UCSD-AML1 (cell line): ENCODE data around the gene TMEM196.

Source experiments
- DNase-seq: peaks from one replicate; lab custom pipeline; 2025; ENCODE audit not compliant: unreplicated experiment; lab: John Stamatoyannopoulos, UW

TMEM196 gene

DNA sequence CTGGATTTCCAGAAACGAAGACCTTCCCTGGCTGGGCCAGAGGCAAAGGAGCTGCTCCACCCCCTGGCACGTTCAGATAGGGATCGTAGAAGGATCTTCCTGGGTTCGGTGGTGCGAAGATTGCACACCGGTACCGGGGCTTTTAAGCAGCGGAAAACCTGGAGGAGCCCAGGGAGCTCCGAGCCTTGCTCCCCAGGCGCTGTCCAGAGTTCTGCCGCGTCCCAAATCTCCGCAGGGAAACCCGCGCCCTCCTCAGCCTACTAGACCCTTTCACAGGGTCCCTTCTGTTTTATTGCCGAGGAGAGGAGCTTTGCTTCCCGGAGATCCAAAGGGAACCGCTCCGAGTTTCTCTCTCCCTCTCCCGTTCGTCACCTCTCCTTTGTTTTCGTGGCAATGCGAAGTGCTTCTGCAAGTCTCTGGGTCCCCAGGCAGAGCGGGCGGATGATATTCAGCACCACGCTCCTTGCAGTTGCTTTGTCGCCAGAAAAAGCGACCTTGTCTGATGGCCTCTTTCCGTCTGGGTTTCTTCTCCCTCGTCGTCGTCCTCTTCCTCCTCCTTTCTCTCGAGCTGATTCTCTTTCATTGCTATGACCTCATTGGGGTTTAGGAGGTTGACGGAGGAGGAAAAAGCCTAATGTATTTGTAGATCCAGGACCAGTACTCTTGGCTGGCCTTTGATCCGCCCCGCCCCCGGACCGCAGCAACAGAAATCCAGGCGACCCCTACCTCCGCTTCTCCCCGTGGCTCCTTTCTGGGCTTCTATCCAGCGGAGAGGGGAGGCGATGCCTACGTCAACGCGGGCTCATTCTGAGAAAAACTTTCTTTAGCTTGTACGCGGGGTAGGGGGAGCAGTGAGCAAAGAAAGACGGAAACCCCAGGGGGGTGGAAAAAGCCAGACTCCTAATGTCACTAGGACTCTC lies at the start of gene TMEM196:
Gene TMEM196, minus strand, starts transcription at position 777 of the 920 bp plus-strand sequence. CDS start 921 bp downstream, outside the sequence.
- DNase-seq, result no peak

DNA sequence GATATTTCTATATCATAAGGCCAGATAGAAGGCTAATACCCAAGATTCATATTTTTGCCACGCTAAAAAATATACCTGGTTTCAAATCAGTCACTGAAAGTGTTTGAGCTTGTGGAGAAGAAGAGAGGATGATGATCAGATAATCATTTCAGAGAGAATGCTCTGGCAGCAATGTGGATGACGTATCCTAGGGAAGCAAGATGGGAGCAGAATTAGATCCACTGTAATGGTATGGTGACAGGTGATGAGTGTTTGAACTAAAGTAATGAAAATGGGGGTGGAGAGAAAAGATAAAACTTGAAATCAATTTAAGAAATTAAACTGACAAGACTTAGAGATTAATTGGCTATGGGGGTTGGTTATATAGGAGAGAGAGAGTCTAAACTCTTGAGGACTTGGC lies 42.7 kb upstream of the TMEM196 start:
- no peak for DNase-seq

DNA sequence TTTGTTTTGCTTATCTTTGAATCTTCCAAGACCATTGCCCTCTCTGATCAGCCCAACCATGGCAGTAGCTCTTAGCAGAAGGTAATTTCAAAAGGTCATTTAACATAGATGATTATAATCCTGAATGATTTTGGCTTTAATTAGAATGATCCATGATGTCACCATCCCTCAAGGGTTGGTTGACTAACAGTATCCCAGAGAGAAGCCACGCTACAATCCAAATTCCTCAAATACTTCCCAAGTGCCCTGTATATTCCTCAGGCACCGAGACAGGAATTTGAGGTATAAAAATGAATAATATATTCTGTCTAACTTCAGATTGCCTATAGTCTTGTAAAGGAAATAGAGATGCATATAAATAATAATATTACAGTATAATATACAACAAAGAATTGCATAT lies 42.1 kb upstream of the TMEM196 start:
- no peak for DNase-seq

DNA sequence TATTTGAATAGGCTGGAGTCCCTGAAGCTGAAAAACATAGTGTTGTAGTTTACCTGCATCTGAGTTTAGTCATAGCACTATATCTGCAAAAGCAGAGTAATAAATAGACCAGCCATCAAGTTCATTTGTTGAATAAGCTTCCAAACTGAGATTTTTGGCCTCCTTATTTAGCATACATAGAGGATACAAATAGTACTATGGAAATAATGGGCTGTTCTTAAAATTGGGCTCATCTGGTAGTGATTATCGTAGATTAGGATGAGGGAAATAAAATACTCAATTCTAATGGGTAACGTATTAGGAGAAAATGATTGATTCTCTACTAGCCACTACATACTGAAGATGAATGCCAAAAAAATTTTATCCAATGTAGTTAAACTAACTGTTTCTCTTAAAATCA lies 41.4 kb upstream of the TMEM196 start:
- DNase-seq, result no peak

DNA sequence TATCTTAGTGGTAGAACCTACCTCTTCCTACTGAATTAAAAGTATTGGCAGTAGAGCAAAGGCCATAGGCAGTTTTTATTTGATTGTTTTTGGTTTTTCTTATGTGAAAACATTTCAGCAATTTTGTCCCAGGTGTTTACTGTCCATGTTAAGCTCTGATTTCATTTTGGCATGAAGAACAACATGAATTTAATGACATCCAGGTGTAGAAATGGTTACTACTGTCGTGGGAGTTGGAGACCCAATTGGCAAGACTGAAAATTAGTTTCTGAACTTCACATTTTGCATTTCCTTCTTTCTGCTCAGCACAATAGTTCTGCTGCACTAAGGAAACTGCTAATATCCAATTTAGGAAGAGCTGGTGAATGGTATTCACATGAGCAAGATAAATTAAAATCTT lies 38.0 kb upstream of the TMEM196 start:
- DNase-seq, result no peak

DNA sequence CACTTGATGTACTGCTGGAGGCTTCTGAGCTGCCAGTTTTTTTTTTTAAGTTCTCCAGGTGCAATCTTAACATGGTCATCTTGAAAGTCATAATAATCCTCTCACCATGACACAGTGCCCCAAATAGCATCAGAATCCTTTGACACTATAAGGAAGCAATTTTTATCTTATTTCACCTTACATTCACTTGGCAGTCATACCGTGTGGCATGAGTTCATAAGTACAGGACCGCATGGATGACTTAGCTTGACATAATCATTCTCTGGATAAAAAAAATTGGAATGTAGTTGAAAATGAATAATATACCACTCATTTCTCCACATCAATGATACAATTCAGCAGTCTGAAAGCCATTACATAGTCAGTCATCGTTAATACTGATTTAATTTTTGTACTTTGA lies 25.6 kb upstream of the TMEM196 start:
- no peak for DNase-seq

DNA sequence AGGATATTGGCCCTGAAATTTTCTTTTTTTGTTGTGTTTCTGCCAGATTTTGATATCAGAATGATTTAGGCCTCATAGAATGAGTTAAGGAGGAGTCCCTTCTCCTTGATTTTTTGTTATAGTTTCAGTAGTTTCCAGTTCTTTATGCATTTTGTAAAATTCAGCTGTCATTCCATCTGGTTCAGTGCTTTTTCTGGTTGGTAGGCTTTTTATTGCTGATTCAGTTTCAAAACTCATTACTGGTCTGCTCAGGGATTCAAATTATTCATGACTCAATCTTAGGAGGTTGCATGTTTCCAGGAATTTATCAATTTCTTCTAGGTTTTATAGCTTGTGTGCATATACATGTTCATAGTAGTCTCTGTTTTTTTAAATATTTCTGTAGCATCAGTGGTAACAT lies 10.1 kb upstream of the TMEM196 start:
- no peak for DNase-seq

DNA sequence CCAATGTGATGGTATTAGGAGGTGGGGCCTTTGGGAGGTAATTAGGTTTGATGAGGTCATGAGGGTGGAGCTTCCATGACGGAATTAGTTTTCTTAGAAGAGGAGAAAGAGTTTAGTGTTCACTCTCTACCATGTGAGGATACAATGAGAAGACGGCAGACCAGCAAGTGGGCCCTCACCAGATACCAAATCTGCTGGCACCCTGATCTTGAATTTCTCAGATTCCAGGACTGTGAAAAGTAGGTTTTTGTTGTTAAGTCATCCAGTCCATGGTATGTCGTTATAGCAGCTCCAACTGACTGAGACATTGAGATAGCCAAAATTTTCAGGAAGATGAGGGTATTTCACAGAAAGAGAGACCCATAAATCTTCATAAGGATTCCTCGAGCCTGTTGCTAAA lies 3.6 kb upstream of the TMEM196 start:
- DNase-seq, result no peak

DNA sequence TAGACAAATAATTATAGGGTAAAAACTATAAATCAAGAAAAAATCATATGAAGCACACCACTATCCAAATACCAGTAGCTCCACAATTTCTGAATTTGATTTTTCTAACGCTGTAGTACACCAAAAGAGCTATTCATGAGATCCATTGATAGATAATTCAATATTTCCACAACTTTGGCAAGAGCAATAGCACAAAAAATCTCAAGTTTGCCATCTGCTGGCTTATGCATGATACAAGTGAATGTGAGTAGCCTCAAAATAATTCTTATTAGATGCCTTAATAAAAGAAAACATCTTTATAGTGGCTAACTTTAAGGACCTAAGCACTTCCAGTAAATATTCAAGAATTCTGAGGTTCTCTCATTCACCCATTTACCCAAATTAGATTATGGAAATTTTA lies 2.2 kb upstream of the TMEM196 start:
- DNase-seq, result no peak

DNA sequence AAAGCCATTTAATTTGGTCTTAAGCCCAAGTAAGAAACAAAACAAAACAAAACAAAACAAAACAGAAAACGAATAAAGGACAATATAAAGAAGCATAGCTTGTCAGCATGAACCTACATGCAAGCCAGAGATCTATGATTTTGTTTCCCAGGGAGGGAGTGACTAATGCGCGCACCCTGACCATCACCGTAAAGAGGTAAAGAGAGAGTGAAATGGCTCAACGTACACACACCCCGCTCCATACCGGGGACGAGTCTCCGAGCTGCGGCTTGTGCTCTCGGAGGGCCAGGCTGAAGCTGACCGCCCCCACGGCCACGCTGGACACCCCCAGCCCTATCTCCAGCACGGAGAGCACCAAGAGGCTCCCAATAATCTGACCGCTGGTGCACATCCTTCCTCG lies 1.1 kb downstream of the TMEM196 start:
- DNase-seq, result no peak

DNA sequence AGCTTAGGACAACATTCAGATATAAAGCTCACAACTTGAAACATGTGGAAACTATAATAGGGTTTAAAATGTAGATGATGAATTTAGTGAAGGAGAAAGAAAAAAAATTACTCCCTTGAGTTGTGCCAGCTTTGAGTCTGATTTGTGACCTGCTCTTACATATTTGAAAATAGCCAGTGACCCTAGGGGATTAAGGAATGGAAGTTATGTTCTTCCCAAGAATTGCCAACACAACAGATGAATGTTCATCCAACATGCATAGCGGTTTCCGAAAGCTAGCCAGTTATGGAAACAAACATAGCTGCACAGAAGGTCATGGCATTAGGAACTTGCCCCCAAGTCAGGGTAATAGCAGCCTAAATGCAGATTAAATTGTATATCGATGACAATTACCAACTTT lies 10.8 kb downstream of the TMEM196 start:
- no peak for DNase-seq

DNA sequence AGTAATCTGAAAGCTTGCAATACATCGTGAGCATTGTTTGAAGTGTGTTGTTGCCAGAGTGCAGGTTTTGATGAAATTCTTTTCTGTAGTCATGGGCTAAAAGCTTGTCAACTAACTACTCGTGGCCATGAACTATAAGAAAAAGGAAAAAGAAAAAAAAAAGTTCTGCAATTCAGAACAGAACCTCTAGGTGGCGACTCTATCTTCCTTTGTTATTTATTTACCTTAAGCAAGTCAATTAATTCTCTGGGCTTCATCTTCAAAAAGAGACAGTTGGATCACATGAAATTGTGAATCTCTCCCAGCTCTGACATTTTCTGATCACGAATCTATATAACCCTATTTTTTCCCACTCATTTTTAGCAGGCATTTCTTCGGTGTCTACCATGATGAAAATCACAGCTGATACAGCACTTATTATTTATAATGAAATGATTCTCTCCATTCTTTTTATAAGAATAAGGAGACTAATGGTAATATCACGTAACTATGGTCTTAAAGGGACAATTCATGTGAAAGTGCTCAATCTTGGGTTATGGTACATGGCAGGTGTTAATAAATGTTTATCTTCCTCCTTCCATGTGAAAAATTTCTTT lies 18.8 kb downstream of the TMEM196 start:
- no peak for DNase-seq

DNA sequence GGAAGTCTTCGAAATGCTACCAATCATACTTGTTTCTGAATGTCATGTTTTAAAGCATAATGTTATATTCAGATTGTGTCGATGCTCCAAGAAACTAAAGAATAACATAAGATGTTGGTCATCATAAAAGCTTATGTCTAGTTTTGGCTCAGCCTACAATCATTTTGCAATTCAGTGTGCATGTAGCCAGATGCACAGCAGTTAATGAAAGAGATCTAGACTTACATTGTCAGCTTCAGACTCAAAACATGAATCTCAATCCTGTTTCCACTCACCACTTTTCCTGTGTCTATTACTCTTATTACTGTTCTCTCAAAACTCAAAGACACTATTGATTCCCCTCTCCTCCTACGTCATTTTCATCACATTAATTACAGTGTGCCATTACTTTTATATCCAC lies 21.4 kb downstream of the TMEM196 start:
- no peak for DNase-seq

DNA sequence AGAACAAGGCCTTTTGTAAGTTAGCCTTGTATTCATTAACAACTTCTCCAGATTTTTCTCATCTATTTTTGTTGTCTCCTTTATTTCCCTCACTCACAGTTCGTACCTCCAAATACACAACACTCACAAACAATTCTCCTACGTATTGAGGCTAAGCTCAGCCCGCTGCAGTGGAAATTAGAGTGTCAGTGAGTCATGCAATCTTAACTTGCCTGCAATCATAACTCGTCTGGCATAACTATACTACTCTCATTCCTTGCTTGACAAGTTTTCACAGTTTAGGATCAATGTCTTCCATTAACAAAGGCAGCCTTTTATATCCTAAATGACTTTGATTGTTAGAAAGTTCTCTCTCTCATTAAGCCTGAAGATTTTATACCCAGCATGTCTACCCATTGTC lies 23.8 kb downstream of the TMEM196 start:
- no peak for DNase-seq

DNA sequence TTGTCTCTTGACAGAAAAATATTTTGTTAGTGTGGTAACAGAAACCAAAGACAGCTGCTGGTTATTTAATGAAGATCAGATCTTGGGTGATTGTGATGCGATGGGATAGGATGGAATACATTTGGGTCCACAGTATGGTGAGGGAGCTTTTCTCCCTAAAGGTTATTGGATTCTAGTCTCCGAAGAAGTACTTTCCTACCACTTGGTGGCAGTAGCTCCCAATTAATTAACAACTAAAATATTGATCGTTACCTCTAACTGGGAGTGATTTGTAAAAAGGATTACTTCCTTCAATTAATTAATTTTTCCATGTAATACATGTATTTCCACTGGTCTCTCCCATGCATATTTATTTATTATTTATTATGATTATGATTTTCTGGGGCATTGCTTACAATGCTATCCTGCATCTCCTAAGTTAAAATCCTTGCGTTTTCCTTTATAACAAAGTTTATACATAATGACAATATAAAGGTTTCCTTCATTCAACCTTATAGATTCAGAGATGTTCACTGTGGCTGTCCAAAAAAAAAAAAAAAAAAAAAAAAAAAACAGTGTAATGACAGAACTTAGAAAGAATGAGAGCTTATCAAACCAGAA lies 25.6 kb downstream of the TMEM196 start:
- no peak for DNase-seq

DNA sequence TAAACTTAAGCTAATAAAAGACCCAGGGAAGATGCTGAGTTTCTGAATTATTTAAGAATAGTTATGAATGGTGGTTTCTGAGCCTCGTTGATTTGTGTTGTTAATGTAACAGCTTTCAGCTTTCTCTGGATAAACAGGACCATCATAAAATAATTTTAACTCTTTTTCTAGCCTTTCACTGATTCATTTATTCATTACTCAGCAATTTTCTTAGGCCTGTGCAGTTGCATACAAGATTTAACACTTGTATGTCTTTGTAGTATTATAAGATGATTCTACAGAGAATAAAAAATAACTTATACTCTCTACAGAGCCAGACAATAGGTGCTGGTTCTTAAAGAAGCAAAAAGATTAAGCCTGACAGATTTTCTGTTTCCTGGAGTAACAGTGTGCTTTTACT lies 29.3 kb downstream of the TMEM196 start:
- DNase-seq, result no peak

DNA sequence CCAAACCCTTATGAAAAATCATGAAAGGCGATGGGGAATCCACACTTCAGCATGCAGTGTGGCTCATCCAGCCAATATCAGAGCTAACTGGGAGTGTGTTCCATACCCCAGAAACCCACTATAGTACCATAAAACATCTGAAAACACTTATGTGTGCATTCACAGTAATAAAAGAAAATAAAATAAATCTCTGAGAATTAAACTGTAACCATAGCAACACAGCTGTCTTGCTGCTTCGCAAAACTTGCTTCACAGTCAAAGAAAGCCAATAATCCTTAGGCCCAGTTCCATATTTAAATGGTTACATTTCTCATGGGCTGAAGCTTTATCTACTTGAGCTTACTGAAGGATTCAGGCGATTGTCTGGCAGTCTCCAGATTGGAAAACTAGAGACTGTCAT lies 44.7 kb downstream of the TMEM196 start:
- no peak for DNase-seq

DNA sequence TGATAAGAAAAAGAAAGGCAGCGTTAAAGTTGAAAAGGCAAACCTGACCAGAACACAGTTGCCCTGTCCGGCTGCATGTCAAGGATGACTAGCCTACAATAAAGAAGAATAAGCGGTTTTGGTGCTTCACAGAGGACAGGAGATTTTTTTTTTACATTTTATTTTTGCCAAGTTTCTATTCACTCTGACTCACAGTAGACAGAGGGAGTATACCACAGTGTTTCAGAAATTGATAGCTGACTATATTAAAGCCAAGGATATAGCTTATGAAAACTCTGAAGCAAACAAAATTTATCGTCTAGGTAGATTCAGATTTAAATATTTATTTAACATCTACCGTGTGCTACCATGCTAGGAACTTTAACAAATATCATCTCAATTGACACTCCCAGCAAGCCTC lies 47.6 kb downstream of the TMEM196 start:
- DNase-seq, result no peak

DNA sequence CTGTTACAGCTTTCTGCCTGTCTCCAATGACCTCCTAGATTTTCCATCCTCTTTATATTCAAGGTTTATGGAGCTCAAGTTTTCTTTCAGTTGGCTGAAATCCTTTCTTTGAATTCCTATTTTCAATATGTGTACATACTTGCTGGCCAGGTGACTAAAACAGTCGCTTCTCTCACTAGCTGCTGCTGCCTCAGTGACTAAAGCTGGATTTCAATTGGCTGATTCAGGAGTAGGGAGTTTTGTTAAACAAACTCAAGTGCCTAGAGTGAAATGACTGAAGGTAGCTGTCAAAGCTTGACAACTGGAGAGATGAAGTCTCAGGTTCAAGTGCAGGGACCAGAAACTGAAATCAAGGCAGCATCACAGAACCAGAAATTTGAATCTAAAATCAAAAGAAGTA lies 57.9 kb downstream of the TMEM196 start:
- DNase-seq, result no peak

DNA sequence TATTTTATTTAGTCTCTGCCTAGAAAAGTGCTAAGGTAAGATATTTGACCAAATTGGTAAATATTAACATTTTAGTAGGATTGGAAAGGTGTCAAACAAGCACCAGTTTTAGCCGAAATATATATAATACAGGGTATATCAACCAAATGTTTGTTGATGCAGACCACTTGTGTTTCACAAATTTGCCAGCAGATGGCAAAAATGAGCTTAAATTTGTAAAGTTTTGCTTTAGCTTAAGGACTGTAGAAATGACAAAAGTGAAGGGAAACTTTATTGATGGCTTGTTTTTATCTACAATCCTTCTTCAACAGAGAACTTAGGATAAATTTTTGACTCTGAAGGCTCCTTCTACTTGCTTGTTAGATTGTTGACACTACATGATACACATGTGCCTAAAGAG lies 59.7 kb downstream of the TMEM196 start:
- DNase-seq, result no peak

DNA sequence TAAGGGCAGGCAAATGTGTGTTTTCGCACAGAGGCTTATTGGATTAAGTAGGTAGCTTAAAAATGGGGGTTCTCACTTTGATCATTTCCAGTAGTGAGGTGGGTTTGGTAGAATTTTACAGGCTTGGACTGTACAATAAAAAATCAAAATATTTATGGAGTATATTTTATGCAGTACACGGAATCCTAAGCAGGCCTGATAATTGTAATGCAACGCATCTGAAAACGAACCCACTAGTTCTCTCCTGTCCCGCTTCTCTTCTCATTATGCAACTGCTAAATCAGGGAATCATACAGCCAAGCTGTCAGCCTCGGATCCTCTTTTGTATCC lies 64.2 kb downstream of the TMEM196 start:
- no peak for DNase-seq
